Kidney epithelial cell (primary cell): Measurements from ENCODE around the gene JCAD. TPM values are rescaled to one million over a fixed set of nuclear protein-coding genes. Genes with fewer than 3 reads are reported as not detected.
"Not testable (repeated sequence)": the region's sequence is repeated elsewhere in the genome, so short reads cannot be mapped to it uniquely, and the experiment has no call there.

Source experiments
- DNase-seq: peaks from one replicate; pipeline ENCODE4 v3.0.0-alpha.2; 2010; ENCODE audit warnings: low read depth
- H3K27me3 ChIP-seq: 2 replicates; pipeline ENCODE4 v1.6.0; 2011; ENCODE audit warnings: low read length; ENCODE audit not compliant: control insufficient read depth, insufficient read depth
- H3K36me3 ChIP-seq: 2 replicates; pipeline ENCODE4 v1.5.1; 2011; ENCODE audit warnings: low read length; ENCODE audit not compliant: control insufficient read depth, insufficient read depth
- H3K4me3 ChIP-seq: 2 replicates; pipeline ENCODE4 v1.5.1; 2011; ENCODE audit warnings: low read depth, mild to moderate bottlenecking, control low read depth, low read length
- total RNA-seq: library from RNA; depleted of rRNA; stranded (reverse); fragments of >200 nt; gene quantifications from 2 replicates; pipeline ENCODE4 v1.2.3, GENCODE V29; 2015
- TF ChIP-seq, protein P1 (sequence below): IDR thresholded peaks from 2 replicates; pipeline ENCODE4 v1.5.1; 2011; ENCODE audit warnings: mild to moderate bottlenecking, moderate library complexity, low read length, control low read depth, inconsistent platforms; ENCODE audit not compliant: insufficient read depth, poor library complexity, severe bottlenecking

The JCAD gene
- total RNA-seq, 1 donor from 2014 or later: 1.7 TPM

- TF ChIP-seq, protein P1, sequence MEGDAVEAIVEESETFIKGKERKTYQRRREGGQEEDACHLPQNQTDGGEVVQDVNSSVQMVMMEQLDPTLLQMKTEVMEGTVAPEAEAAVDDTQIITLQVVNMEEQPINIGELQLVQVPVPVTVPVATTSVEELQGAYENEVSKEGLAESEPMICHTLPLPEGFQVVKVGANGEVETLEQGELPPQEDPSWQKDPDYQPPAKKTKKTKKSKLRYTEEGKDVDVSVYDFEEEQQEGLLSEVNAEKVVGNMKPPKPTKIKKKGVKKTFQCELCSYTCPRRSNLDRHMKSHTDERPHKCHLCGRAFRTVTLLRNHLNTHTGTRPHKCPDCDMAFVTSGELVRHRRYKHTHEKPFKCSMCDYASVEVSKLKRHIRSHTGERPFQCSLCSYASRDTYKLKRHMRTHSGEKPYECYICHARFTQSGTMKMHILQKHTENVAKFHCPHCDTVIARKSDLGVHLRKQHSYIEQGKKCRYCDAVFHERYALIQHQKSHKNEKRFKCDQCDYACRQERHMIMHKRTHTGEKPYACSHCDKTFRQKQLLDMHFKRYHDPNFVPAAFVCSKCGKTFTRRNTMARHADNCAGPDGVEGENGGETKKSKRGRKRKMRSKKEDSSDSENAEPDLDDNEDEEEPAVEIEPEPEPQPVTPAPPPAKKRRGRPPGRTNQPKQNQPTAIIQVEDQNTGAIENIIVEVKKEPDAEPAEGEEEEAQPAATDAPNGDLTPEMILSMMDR: no peak
- DNase-seq: no peak
- H3K27me3 ChIP-seq: no peaks in the 10 kb centered on the region
- H3K4me3 ChIP-seq: no peak overlapping the region
- H3K36me3 ChIP-seq: no peaks in the 10 kb centered on the region
Measured at GRCh38 chr10:29981510-29981909, 77.9 kb downstream of the JCAD start.

GRCh38 chr10:29980084-29980483, 79.3 kb downstream of the JCAD start:
- TF ChIP-seq, protein P1: no peak
- Histone ChIP-seq H3K4me3 (no peak overlapping the region), H3K36me3 (no peaks in the 10 kb centered on the region), H3K27me3 (no peaks in the 10 kb centered on the region)
- no peak for DNase-seq

DNA sequence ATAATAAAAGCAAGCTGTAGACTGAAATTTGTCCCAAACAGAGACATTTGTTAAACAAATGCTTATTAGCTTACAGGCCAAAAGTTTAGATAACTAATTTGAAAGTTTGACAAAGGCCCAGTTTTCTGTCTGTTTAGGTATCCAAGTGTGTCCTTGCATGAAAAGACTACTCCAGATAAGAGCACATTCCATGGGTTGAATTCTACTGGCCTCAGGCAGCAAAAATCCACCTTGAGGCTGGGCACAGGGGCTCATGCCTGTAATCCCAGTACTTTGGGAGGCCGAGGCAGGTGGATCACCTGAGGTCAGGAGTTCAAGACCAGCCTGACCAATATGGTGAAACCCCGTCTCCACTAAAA, 80.0 kb downstream of the JCAD start:
- not testable (repeated sequence) for H3K27me3 ChIP-seq, H3K4me3 ChIP-seq, H3K36me3 ChIP-seq, DNase-seq

DNA sequence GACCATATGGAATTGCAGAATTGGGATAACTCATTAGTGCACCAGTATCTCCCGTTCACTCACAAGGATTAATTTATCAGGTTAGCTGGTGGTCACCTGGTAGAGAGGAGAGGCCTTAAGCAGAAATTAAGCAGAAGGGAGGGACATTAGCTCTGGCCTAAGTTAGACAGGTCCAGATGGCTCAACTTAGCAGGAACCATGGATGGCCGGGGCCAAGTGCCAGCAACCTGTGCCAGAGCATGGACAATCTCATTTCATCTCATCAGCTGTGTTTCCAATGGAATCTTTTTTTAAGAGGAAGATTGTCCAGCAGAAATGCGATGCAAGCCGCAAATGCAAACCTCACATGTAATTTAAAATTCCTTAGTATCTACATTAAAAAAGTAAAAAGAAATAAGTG, 82.2 kb downstream of the JCAD start:
- Histone ChIP-seq H3K4me3 (no peak overlapping the region), H3K27me3 (no peaks in the 10 kb centered on the region), H3K36me3 (no peaks in the 10 kb centered on the region)
- DNase-seq: no peak
- TF ChIP-seq, protein P1: no peak

DNA sequence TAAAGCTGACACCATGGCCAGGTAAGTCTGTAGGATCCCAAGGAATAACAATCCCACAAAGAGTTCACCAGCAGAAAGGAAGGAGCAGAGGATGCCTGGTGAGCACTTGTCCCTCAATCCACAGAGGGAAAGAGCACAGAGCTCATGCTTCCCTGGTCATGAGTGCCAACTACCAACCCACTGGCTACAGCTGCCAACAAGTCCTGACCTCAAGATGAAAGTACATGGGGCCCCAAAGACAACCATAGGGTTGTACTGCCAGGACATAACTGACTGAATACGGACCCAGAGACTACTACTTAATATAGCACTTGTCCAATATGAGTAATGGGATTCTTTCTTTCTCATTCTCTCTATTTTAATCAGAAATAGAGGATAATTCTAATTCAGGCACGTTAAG, 83.3 kb downstream of the JCAD start:
- no peaks in the 10 kb centered on the region for H3K36me3 ChIP-seq
- no peak for DNase-seq
- TF ChIP-seq, protein P1: no peak
- H3K4me3 ChIP-seq: no peak overlapping the region
- no peaks in the 10 kb centered on the region for H3K27me3 ChIP-seq

GRCh38 chr10:29974773-29975172, 84.6 kb downstream of the JCAD start:
- Histone ChIP-seq H3K4me3 (no peak overlapping the region), H3K36me3 (no peaks in the 10 kb centered on the region), H3K27me3 (no peaks in the 10 kb centered on the region)
- TF ChIP-seq, protein P1: no peak
- DNase-seq: no peak
